ENCODE measurements around the gene GPC3. TPM values are rescaled to one million over a fixed set of nuclear protein-coding genes. Genes with fewer than 3 reads are reported as not detected.
A peak's percentile ranks its signal among the peaks of the same experiment; 100 is the strongest.

GPC3 gene
- total RNA-seq, 2 donors from 2014 or later: 1.9 to 2.0 TPM

DNA sequence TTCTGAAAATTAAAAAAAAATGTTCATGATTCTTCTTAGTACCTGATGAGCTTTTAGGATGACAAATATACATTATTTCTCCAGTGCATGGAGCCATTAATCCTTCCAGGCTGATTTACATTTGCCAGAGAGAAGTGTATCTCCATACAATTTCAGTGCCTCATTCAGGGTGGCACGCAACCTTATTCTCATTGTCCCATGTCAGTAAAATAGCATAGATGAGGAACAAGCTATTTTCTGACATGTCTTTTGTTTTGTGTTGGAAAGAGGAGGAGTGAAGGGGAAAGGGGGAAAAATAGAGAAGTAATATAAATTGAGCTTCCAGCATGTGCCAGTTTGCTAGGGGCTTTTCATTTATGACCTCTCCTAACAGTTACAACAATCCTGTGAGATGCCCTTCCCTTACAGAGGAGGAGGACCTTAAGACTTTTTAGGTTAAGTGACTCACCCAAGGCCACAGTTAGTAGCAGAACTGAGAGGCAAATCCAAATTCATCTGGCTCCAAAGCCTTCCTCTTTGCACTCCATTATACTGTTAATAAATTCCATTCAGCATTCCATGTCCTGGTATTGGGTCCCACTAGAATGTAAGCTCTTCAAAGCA, 295.3 kb downstream of the GPC3 start:
- no peaks in the 10 kb centered on the region for H3K9me3 ChIP-seq
- no peaks in the 10 kb centered on the region for H3K27me3 ChIP-seq
- no peak overlapping the region for H3K9ac ChIP-seq (ENCODE audit: low read depth in 2 of 2, low read length in 2 of 2)
- H3K27ac ChIP-seq: no peak overlapping the region
- no peak for DNase-seq
- no peaks in the 10 kb centered on the region for H3K4me1 ChIP-seq
- no peak overlapping the region for H3K4me3 ChIP-seq
- intact Hi-C loops (cut with DNase I): no loop called here
- H3K36me3 ChIP-seq: no peaks in the 10 kb centered on the region
- no peak for TF ChIP-seq CTCF (IDR thresholded peaks at IDR 0.05)

- Histone ChIP-seq H3K36me3 (no peaks in the 10 kb centered on the region), H3K4me3 (no peak overlapping the region), H3K9me3 (no peaks in the 10 kb centered on the region), H3K4me1 (no peaks in the 10 kb centered on the region), H3K27me3 (no peaks in the 10 kb centered on the region), H3K9ac (ENCODE audit: low read depth in 2 of 2, low read length in 2 of 2) (no peak overlapping the region), H3K27ac (no peak overlapping the region)
- intact Hi-C loops (cut with DNase I): no loop called here
- TF ChIP-seq CTCF (IDR thresholded peaks at IDR 0.05): no peak
- peak; percentile 21 for DNase-seq
Observed at GRCh38 chrX:133685822-133686221, 299.6 kb downstream of the GPC3 start.

- Histone ChIP-seq H3K36me3 (no peaks in the 10 kb centered on the region), H3K4me3 (no peak overlapping the region), H3K27ac (no peak overlapping the region), H3K9ac (ENCODE audit: low read depth in 2 of 2, low read length in 2 of 2) (no peak overlapping the region), H3K4me1 (no peaks in the 10 kb centered on the region), H3K9me3 (no peaks in the 10 kb centered on the region), H3K27me3 (no peaks in the 10 kb centered on the region)
- no peak for TF ChIP-seq CTCF (IDR thresholded peaks at IDR 0.05)
- intact Hi-C loops (cut with DNase I): no loop called here
- no peak for DNase-seq
Observed at GRCh38 chrX:133681897-133682296, 303.5 kb downstream of the GPC3 start.

DNA sequence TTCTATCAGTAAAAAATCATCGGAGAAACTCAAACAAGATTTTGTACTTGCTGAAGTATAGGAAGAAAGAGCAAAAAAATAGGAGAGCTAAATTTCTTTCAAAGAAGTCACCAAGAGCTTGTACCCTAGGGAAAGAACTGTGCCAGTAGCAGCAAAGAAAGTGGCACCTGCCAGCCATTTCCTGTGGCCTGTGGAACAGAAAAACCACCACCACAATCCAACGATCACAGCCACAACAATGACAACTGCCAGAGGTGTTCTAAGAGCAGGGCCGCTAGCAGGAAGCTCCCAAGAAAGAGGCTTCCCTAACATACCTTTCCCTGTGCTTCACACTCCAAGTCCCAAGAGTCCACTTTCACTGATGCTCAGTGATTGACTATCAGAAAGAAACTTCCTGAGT, 304.0 kb downstream of the GPC3 start:
- no peak for TF ChIP-seq CTCF (IDR thresholded peaks at IDR 0.05)
- DNase-seq: no peak

GRCh38 chrX:133677123-133678063, 308.0 kb downstream of the GPC3 start:
- Histone ChIP-seq H3K27ac (peak overlapping the region; percentile 38), H3K36me3 (no peaks in the 10 kb centered on the region), H3K9me3 (no peaks in the 10 kb centered on the region), H3K4me1 (no peaks in the 10 kb centered on the region), H3K9ac (ENCODE audit: low read depth in 2 of 2, low read length in 2 of 2) (no peak overlapping the region), H3K4me3 (no peak overlapping the region), H3K27me3 (no peaks in the 10 kb centered on the region)
- intact Hi-C loops (cut with DNase I): no loop called here
- no peak for TF ChIP-seq CTCF (IDR thresholded peaks at IDR 0.05)
- DNase-seq: no peak

More for the DNA sequence above, 304.0 kb downstream of the GPC3 start:
- no peak overlapping the region for H3K9ac ChIP-seq (ENCODE audit: low read depth in 2 of 2, low read length in 2 of 2)
- H3K27ac ChIP-seq: no peak overlapping the region
- no peaks in the 10 kb centered on the region for H3K27me3 ChIP-seq
- H3K36me3 ChIP-seq: no peaks in the 10 kb centered on the region
- H3K4me1 ChIP-seq: no peaks in the 10 kb centered on the region
- no peaks in the 10 kb centered on the region for H3K9me3 ChIP-seq
- intact Hi-C loops (cut with DNase I): no loop called here
- no peak overlapping the region for H3K4me3 ChIP-seq
